Measurements from ENCODE around the gene EPO.
"Not testable (repeated sequence)": the region's sequence is repeated elsewhere in the genome, so short reads cannot be mapped to it uniquely, and the experiment has no call there.

The EPO gene

DNA sequence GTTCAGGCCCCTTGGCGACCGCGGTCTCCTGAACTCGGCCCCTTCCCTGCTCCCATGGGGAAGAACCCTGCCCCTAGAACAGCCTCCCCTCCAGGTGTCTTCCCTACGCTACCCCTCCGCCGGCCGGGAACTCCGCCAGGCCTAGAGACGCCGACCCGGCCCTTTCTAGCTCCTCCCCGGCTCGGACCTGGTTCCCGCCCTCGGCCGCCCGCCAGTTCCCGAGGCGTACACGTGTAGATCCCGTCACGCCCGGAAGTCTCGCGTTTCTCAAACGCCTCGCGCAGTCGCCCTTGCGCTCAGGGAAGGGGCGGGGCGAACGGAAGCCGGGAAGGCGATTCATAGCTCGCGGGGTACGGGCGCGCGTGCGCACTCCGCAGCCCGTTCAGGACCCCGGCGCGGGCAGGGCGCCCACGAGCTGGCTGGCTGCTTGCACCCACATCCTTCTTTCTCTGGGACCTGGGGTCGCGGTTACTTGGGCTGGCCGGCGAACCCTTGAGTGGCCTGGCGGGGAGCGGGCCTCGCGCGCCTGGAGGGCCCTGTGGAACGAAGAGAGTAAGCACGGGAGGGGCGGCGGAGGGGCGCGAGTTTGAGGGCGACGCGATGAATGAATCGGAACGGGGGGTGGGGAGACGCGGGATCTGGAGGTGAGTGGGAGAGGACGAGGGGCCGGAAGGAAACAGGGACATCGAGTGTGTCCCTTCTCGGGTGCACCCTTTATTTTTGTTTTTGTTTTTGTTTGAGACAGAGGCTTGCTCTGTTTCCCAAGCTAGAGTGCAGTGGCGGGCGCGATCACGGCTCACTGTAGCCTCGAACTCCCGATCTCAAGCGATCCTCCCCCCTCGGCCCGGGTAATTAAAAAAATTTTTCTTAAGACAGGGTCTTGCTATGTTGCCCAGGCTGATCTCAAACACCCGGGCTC, 14.3 kb upstream of the EPO start, which contains the start of gene POP7:
Gene POP7, plus strand, starts transcription at position 369 of the 919 bp plus-strand sequence. CDS start 710 bp downstream, outside the sequence.
- peak; percentile 98 to 99 for DNase-seq

DNA sequence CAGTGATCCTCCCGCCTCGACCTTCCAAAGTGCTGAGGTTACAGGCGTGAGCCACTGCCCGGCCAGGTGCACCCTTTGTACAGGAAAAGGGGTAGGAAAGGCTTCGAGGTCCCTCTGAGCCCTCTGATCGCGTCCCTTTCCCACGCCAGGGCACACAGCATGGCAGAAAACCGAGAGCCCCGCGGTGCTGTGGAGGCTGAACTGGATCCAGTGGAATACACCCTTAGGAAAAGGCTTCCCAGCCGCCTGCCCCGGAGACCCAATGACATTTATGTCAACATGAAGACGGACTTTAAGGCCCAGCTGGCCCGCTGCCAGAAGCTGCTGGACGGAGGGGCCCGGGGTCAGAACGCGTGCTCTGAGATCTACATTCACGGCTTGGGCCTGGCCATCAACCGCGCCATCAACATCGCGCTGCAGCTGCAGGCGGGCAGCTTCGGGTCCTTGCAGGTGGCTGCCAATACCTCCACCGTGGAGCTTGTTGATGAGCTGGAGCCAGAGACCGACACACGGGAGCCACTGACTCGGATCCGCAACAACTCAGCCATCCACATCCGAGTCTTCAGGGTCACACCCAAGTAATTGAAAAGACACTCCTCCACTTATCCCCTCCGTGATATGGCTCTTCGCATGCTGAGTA, 13.5 kb upstream of the EPO start:
- DNase-seq = no peak

GRCh38 chr7:100708395-100708794, 11.9 kb upstream of the EPO start:
- no peak for DNase-seq

DNA sequence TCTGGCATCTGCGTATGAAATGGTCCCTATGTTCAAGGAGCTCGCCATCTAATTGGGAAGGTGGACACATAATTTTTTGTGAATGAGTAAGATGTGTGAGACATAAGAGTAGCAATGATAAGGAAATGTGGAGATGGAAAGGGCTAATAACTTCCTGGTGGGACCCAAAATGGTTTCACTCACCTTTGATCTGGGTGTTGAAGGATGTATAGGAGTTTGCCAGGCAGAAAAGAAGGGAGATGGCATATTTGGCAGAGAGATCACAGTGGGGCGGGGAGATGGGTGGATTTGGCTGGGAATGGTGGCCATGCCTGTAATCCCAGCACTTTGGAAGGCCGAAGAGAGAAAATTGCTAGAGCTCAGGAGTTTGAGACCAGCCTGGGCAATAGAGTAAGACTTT, 9.8 kb upstream of the EPO start:
- no peak for DNase-seq

DNA sequence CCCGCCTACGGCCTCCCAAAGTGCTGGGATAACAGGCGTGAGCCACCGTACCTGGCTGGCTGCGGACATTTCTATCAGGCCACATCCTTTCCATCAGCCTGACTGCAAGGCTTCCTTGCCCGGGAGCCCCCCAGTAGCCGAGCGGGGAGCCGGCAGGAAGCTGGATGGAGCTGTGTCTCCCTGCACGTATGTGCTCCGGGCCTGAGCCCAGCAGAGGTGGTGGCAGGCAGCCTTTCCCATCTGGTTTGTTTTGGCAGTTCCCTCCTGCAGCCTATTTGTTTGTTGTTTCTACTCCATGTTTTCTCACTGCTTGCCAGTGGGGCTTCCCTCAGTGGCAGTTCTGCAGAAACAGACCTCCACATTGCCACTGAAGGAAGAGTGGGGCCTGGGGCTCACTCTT, 8.9 kb upstream of the EPO start:
- DNase-seq = no peak

- no peak for DNase-seq
These were observed 5.5 kb upstream of the EPO start for GRCh38 chr7:100714725-100715124.

GRCh38 chr7:100717073-100717472, 3.2 kb upstream of the EPO start:
- not testable (repeated sequence) for DNase-seq

GRCh38 chr7:100719523-100720278, 567 bp upstream of the EPO start:
- DNase-seq = no peak

DNA sequence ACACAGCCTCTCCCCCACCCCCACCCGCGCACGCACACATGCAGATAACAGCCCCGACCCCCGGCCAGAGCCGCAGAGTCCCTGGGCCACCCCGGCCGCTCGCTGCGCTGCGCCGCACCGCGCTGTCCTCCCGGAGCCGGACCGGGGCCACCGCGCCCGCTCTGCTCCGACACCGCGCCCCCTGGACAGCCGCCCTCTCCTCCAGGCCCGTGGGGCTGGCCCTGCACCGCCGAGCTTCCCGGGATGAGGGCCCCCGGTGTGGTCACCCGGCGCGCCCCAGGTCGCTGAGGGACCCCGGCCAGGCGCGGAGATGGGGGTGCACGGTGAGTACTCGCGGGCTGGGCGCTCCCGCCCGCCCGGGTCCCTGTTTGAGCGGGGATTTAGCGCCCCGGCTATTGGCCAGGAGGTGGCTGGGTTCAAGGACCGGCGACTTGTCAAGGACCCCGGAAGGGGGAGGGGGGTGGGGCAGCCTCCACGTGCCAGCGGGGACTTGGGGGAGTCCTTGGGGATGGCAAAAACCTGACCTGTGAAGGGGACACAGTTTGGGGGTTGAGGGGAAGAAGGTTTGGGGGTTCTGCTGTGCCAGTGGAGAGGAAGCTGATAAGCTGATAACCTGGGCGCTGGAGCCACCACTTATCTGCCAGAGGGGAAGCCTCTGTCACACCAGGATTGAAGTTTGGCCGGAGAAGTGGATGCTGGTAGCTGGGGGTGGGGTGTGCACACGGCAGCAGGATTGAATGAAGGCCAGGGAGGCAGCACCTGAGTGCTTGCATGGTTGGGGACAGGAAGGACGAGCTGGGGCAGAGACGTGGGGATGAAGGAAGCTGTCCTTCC, 620 bp downstream of the EPO start:
- no peak for DNase-seq

GRCh38 chr7:100721505-100721812, 1.2 kb downstream of the EPO start:
- no peak for DNase-seq

DNA sequence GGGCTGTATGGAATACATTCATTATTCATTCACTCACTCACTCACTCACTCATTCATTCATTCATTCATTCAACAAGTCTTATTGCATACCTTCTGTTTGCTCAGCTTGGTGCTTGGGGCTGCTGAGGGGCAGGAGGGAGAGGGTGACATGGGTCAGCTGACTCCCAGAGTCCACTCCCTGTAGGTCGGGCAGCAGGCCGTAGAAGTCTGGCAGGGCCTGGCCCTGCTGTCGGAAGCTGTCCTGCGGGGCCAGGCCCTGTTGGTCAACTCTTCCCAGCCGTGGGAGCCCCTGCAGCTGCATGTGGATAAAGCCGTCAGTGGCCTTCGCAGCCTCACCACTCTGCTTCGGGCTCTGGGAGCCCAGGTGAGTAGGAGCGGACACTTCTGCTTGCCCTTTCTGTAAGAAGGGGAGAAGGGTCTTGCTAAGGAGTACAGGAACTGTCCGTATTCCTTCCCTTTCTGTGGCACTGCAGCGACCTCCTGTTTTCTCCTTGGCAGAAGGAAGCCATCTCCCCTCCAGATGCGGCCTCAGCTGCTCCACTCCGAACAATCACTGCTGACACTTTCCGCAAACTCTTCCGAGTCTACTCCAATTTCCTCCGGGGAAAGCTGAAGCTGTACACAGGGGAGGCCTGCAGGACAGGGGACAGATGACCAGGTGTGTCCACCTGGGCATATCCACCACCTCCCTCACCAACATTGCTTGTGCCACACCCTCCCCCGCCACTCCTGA, 2.4 kb downstream of the EPO start:
- no peak for DNase-seq

- no peak for DNase-seq
These were observed 3.5 kb downstream of the EPO start for GRCh38 chr7:100723732-100724275.

GRCh38 chr7:100724364-100724763, 4.1 kb downstream of the EPO start:
- not testable (repeated sequence) for DNase-seq

DNA sequence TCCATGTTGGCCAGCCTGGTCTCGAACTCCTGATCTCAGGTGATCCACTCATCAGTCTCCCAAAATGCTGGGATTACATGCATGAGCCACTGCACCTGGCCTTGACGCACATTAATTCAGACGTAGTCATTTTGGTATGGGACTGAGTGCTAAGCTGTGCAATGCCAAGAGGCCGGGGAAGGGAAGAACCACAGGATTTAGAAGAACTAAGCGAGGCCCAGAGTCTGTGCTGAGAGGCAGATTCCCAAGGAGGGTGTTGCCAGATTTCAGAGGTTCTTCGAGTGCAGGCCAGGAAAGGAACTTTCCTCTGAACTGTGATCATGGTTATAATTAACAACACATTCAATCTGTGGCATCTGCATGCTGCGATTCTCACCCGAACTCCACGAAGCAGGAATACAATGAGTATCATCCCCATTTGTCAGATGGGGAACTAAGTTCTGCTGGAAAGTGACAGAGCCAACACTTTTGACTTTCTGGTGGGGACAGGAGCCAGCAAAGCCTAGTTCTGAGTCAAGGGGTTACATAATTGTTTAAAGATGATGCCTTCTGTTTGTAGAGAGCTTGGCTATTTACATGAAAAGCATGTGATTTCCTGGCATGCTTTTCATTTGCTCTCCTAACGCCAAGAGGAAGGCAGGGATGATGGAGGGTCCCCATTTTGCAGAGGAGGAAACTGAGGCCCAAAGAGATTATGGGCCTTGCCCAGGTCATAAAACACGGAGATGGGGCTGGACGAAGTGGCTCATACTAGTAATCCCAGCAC, 6.9 kb downstream of the EPO start:
- DNase-seq = no peak

DNA sequence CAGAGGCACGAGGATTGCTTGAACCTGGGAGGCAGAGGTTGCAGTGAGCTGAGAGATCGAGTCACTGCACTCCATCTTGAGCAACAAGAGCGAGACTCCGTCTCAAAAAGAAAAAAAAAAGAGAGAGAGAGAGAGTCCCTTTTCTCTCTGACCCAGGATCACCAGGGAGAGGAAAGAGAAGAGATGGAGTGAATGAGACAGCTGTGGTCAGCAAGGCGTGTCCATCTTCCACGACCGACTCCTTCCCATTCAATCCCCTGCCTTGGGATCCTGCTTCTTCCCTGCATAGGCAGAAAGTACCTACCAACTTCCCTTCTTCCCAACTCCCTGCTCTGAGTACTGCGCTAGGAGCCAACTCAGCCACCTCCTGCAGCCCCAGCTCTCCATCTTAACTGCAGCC, 7.9 kb downstream of the EPO start:
- DNase-seq = no peak

DNA sequence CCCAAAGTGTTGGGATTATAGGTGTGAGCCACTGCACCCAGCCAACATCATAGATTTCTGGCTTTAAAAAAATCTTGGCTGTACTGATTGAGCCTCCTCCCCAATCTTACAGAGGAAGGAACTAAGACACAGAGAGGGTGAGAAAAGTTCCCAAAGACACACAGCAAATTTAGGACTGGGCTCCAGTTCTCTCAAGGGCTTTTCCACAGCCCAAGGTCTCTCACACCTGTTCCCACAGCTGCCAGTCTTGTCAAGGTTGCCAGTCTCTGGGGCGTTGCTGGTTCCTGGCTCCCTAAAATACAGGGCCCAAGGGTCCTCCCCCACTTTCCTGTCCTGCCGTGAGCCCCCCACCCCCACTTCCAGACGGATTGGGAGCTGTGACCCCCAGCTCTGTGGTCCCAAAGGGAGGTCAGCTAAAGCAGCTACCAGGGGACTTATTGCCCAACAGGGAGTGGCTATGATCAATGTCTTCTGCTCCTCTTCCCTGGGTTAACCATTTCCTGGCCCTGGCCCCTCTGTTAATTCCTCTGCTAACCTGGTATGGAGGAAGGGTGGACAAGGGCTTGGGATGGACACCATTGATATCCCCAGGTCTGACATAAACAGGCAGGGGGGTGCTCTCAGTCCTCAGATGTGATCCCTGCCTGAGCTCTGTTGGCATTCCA, 10.0 kb downstream of the EPO start:
- DNase-seq = no peak

DNA sequence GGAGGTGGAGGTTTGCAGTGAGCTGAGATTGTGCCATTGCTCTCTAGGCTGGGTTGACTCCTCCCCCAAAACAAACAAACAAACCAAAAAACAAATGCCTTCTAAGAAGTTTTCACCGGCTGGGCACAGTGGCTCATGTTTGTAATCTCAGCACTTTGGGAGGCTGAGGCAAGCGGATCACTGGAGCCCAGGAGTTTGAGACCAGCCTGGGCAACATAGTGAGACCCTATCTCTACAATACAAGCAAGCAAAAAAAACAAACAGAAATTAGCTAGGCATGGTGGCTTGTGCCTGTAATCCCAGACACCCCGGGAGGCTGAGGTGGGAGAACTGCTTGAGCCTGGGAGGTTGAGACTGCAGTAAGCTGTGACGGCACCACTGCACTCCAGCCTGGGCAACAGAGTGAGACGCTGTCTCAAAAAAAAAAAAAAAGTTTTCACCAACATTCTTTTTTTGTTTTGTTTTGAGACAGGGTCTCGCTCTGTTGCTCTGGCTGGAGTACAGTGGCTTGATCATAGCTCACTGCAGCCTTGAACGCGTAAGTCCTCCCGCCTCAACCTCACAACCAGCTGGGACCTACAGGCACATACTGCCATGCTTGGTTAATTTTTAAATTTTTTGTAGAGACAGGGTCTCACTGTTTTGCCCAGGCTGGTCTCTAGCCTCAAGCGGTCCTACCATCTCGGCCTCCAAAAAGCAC, 11.8 kb downstream of the EPO start:
- no peak for DNase-seq

GRCh38 chr7:100735730-100736129, 15.5 kb downstream of the EPO start:
- DNase-seq = no peak

- DNase-seq = no peak
These were observed 16.4 kb downstream of the EPO start for GRCh38 chr7:100736671-100737070.

DNA sequence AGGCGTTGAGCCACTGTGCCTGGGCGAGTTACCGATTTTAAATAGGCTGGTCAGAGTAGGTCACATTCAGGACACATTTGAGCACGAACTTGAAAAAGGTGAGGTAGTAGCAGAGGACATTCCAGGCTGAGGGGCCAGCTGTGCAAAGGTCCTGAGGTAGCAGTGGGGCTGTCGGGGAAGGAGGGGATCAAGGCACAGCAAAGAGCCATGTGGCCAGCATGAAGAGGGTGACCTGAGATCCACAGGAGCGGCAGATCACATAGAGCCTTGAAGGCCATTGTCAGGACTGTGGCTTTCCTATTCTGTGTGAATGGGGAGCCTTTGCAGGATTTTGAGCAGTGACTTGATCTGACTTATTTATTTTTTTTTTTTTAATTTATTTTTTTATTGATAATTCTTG, 19.7 kb downstream of the EPO start:
- DNase-seq = no peak

All from stimulated activated CD4-positive, alpha-beta T cell treated with anti-CD3 and anti-CD28 coated beads, Interleukin-4, amount 100 ng/mL, for 4 hours (primary cell).